AML-193 (cell line): ENCODE data around the gene SPCS2.

Experiments used
- DNase-seq, 2 experiments: peaks; one replicate each; lab custom pipeline; 2025; lab: John Stamatoyannopoulos, UW

Gene SPCS2

GRCh38 chr11:74948898-74949752 lies at the start of gene SPCS2, which contains the start of gene XRRA1:
TSS of gene SPCS2 (plus strand) at chr11:74949266. CDS start at chr11:74949286, 20 bp downstream.
TSS of gene XRRA1 (minus strand) at chr11:74949091. CDS start at chr11:74940878, 8,213 bp downstream.
- peak; percentile 95 to 97 for DNase-seq

GRCh38 chr11:74902342-74902741 lies 46.7 kb upstream of the SPCS2 start:
- DNase-seq: no peak

GRCh38 chr11:74905326-74905725 lies 43.7 kb upstream of the SPCS2 start:
- DNase-seq: no peak

GRCh38 chr11:74909385-74909784 lies 39.7 kb upstream of the SPCS2 start:
- DNase-seq: no peak

- DNase-seq: no peak
Measured at GRCh38 chr11:74909812-74910211, 39.3 kb upstream of the SPCS2 start.

- no peak for DNase-seq
Measured at GRCh38 chr11:74923125-74923524, 25.9 kb upstream of the SPCS2 start.

- no peak for DNase-seq
Measured at GRCh38 chr11:74925281-74925680, 23.8 kb upstream of the SPCS2 start.

GRCh38 chr11:74926304-74927030 lies 22.6 kb upstream of the SPCS2 start:
- no peak for DNase-seq

GRCh38 chr11:74927496-74927895 lies 21.6 kb upstream of the SPCS2 start:
- DNase-seq: no peak

GRCh38 chr11:74929431-74930363 lies 19.4 kb upstream of the SPCS2 start:
- peak; percentile 66 to 82 for DNase-seq

- DNase-seq: no peak
Measured at GRCh38 chr11:74932169-74932568, 16.9 kb upstream of the SPCS2 start.

- no peak for DNase-seq
Measured at GRCh38 chr11:74932797-74933196, 16.3 kb upstream of the SPCS2 start.

- no peak for DNase-seq
Measured at GRCh38 chr11:74933765-74934164, 15.3 kb upstream of the SPCS2 start.

GRCh38 chr11:74935285-74935684 lies 13.8 kb upstream of the SPCS2 start:
- DNase-seq: no peak

GRCh38 chr11:74936087-74936486 lies 13.0 kb upstream of the SPCS2 start:
- no peak for DNase-seq

GRCh38 chr11:74936976-74937375 lies 12.1 kb upstream of the SPCS2 start:
- no peak for DNase-seq

- DNase-seq: no peak
Measured at GRCh38 chr11:74937696-74938475, 11.2 kb upstream of the SPCS2 start.

GRCh38 chr11:74941492-74941891 lies 7.6 kb upstream of the SPCS2 start:
- DNase-seq: no peak

- no peak for DNase-seq
Measured at GRCh38 chr11:74942073-74942759, 6.8 kb upstream of the SPCS2 start.

GRCh38 chr11:74948546-74948897 lies 544 bp upstream of the SPCS2 start:
- DNase-seq: no peak

- DNase-seq: no peak
Measured at GRCh38 chr11:74949753-74950137, 679 bp downstream of the SPCS2 start.
